Smooth muscle cell of the pulmonary artery (primary cell): Measurements from ENCODE around the gene PROCA1. TPM values are rescaled to one million over a fixed set of nuclear protein-coding genes. Genes with fewer than 3 reads are reported as not detected.

ENCODE experiments used
- total RNA-seq: library from RNA; depleted of rRNA; stranded (reverse); fragments of >200 nt; gene quantifications from 2 replicates; pipeline ENCODE4 v1.2.3, GENCODE V29; 2014

The PROCA1 gene
- 0.85 and 1.6 TPM in 2 replicates for total RNA-seq

DNA sequence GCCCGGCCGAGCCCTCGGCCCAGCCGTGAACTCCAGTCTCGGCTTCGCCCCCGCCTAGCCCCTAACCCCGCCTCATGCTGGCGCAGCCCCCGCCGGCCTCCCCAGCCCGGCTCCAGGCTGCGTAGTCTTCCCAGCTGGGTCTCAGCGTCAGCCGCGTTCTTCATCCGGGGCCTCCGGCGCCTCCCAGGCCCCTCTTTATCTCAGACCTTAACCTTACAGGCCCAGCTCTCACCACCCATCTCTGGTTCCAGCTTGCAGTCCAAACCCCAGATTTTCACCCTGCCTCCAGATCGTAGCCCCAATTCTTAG is at the start of gene PROCA1:
Gene PROCA1 (minus strand): TSS at position 166 of the 309 bp plus-strand sequence. CDS start 228 bp downstream, outside the sequence.

DNA sequence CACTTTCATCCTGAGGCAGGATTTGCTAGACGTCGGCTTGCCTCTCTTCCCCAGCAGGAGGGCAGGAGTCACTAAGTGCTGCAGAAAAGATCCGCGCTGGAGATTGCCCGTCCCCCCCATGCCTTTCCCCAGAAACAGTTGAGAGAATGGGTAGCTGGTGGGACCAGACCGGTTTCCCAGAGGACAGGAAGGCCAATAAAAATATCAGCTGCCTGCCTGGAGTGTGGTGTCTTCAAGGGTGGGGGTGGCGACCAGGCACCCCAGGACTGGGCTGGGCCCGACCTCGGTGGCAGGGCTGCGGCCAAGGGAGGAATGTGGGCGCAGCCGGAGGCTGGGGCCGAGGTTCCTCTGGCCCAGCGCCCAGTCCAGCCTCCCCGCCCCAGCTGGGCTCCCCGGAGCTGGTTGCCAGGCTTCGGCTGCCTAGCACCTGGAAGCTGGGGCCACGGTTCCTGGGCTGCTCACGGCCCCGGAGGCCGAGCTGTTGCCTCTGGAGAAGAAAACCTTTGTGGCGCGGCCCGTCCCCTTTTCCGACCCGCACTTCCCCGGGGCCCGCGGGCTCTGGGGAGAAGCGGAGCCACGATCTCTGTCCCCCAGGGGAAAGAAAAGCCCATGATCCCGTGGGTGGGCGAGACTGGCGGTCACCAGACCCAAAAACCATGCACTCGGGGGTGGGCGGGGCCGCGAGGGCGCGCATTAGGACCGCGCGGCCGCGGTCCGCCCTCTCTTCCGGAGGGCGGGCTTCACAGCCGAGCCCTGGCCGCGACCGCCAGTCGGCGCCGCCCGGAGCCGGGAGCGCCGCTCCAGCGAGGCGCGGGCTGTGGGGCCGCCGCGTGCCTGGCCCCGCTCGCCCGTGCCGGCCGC is 31.8 kb upstream of the PROCA1 start, which contains the start of gene TRAF4:
Gene TRAF4 (plus strand): TSS at position 769 of the 861 bp plus-strand sequence. CDS start 102 bp downstream, outside the sequence.

GRCh38 chr17:28728364-28729200 is 16.9 kb upstream of the PROCA1 start, which contains the start of gene NEK8:
NEK8 (plus strand) TSS chr17:28728788; CDS start chr17:28728814, 26 bp downstream.

GRCh38 chr17:28726226-28726626 is 14.5 kb upstream of the PROCA1 start, which contains the start of gene TLCD1:
TLCD1 (minus strand) TSS chr17:28726233; CDS start chr17:28726097, 136 bp downstream.

DNA sequence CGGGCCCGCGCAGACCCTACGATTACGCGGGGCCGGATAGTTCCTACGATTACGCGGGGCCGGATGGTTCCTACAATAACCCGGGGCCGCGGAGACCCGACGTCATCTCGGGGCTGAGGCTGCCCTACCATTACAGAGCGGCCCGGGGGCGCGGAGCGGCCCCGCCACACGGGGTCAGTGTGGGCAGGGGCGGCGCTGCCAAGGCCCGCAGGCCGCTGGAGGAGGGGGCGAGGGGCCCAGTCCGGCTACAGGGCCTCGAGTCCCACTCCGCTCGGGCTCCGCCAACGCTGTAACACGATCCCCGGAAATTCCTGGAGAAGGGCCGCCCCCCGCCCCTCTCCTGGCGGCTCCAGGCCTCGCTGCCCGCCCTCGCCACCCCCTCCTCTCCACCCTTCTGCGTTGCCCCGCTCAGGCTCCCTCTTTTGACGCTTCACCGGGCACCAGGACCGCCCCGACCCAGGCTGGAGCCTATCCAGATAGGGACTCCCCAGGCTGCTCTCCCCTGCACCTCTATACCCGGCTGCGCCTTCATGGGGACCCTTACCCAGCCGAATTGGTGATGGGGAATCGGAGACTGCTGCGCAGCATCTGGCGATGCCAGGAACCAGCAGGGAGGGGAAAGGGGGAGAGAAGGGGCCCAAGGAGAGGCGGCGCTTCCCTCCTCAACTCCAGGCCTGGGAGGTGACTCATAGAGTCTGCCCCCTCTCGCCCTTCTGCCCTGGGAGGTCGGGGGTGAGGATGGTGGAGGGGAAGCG is 6.1 kb upstream of the PROCA1 start, which contains the start of gene RAB34:
Gene RAB34 (minus strand): TSS at position 291 of the 755 bp plus-strand sequence. CDS start 602 bp downstream, outside the sequence.

GRCh38 chr17:28661635-28662526 is 49.8 kb downstream of the PROCA1 start, which contains the start of the genes SDF2 and SUPT6H:
SDF2 (minus strand) TSS chr17:28661906; CDS start chr17:28661876, 30 bp downstream.
SUPT6H (plus strand) TSS chr17:28662205; CDS start chr17:28673402, 11,197 bp downstream.

Other genes starting within 250 kb of the PROCA1 start
- gene SLC13A2, start 238.2 kb downstream of the PROCA1 start, total RNA-seq = not detected in 2 replicates
- not detected in 2 replicates for gene FOXN1, start 205.5 kb downstream of the PROCA1 start, total RNA-seq
- gene UNC119, start 159.3 kb downstream of the PROCA1 start, total RNA-seq = 35.9 and 41.8 TPM in 2 replicates
- 117 and 163 TPM in 2 replicates for gene PIGS, start 140.4 kb downstream of the PROCA1 start, total RNA-seq
- gene ALDOC, start 135.0 kb downstream of the PROCA1 start, total RNA-seq = 230 and 260 TPM in 2 replicates
- gene SPAG5, start 112.9 kb downstream of the PROCA1 start, total RNA-seq = 6.0 and 13.3 TPM in 2 replicates
- 8.4 and 9.5 TPM in 2 replicates for gene RSKR, start 97.7 kb downstream of the PROCA1 start, total RNA-seq
- gene BLTP2, start 66.7 kb downstream of the PROCA1 start, total RNA-seq = 164 and 202 TPM in 2 replicates
- 41.8 and 52.4 TPM in 2 replicates for gene SDF2, start 50.0 kb downstream of the PROCA1 start, total RNA-seq
- 82.4 and 86.2 TPM in 2 replicates for gene SUPT6H, start 49.7 kb downstream of the PROCA1 start, total RNA-seq
- gene RAB34, start 6.0 kb upstream of the PROCA1 start, total RNA-seq = 104 and 121 TPM in 2 replicates
- 502 and 593 TPM in 2 replicates for gene RPL23A, start 8.1 kb upstream of the PROCA1 start, total RNA-seq
- 3.6 and 6.1 TPM in 2 replicates for gene TLCD1, start 14.3 kb upstream of the PROCA1 start, total RNA-seq
- gene NEK8, start 16.9 kb upstream of the PROCA1 start, total RNA-seq = 3.8 and 5.4 TPM in 2 replicates
- 15.6 and 32.4 TPM in 2 replicates for gene TRAF4, start 32.1 kb upstream of the PROCA1 start, total RNA-seq
- 7.0 and 10.3 TPM in 2 replicates for gene FAM222B, start 130.9 kb upstream of the PROCA1 start, total RNA-seq
- gene ERAL1, start 143.1 kb upstream of the PROCA1 start, total RNA-seq = 28.4 and 36.1 TPM in 2 replicates
- gene FLOT2, start 185.8 kb upstream of the PROCA1 start, total RNA-seq = 51.4 and 56.3 TPM in 2 replicates
- gene DHRS13, start 191.2 kb upstream of the PROCA1 start, total RNA-seq = 5.9 and 11.9 TPM in 2 replicates
- 16.7 and 26.8 TPM in 2 replicates for gene PHF12, start 239.6 kb upstream of the PROCA1 start, total RNA-seq